ENCODE results near the gene BMF.

- no peak for TF ChIP-seq POLR2AphosphoS5 (IDR thresholded peaks at IDR 0.05)
- TF ChIP-seq CTCF (IDR thresholded peaks at IDR 0.05): no peak
Observed at GRCh38 chr15:40125950-40126349, 17.3 kb upstream of the BMF start.

Measured in breast epithelium (tissue), 3 donors.